ENCODE measurements around the gene TNRC18. TPM values are rescaled to one million over a fixed set of nuclear protein-coding genes. Genes with fewer than 3 reads are reported as not detected.

Gene TNRC18
- total and polyA plus RNA-seq, 2 of the 8 experiments (the other 6 are each of a cell fraction or from before 2014, with no cell fraction given) = 1.7 to 8.6 TPM

- TF ChIP-seq EZH2 (IDR thresholded peaks at IDR 0.05; ENCODE audit: low read depth, low read length, severe bottlenecking) = no peak
- no peak for TF ChIP-seq SP1 (IDR thresholded peaks at IDR 0.05; ENCODE audit: low read depth, low read length)
- TF ChIP-seq CBX8 (IDR thresholded peaks at IDR 0.05; ENCODE audit: borderline replicate concordance, low read depth, low read length) = no peak
- TF ChIP-seq CHD2 (IDR thresholded peaks at IDR 0.05; ENCODE audit: low read length) = no peak
- no peak for TF ChIP-seq JUN (IDR thresholded peaks at IDR 0.05; ENCODE audit: low read depth, low read length)
Measured at GRCh38 chr7:5439572-5440496, 16.2 kb upstream of the TNRC18 start (continued).
